Cardiac muscle cell (in vitro differentiated cells and primary cell): Measurements from ENCODE around the gene KLB. TPM values are rescaled to one million over a fixed set of nuclear protein-coding genes. Genes with fewer than 3 reads are reported as not detected.
A peak's percentile ranks its signal among the peaks of the same experiment; 100 is the strongest.

Experiments used
- DNase-seq, 2 donors: peaks; one replicate each; pipeline versions ENCODE4 v3.0.0 to v3.0.0-alpha.2; 2010 to 2017; ENCODE audit warnings: low read depth in 1 of 2, low spot score in 1 of 2
- H3K27ac ChIP-seq: fragments of 200-600 bp; sonication (generic); 2 replicates; pipeline ENCODE4 v1.5.1; 2016
- H3K27me3 ChIP-seq: fragments of 200-600 bp; sonication (generic); 2 replicates; pipeline ENCODE4 v1.6.0; 2016; ENCODE audit warnings: control low read depth
- H3K36me3 ChIP-seq: fragments of 200-600 bp; sonication (generic); 2 replicates; pipeline ENCODE4 v1.5.1; 2016; ENCODE audit warnings: control low read depth
- H3K4me1 ChIP-seq: fragments of 200-600 bp; sonication (generic); 2 replicates; pipeline ENCODE4 v1.8.1; 2017; ENCODE audit warnings: low read depth, mild to moderate bottlenecking, mixed run types
- H3K4me3 ChIP-seq: fragments of 200-600 bp; sonication (generic); 2 replicates; pipeline ENCODE4 v1.5.1; 2016; ENCODE audit warnings: mild to moderate bottlenecking
- H3K9me3 ChIP-seq: fragments of 200-600 bp; sonication (generic); 2 replicates; pipeline ENCODE4 v1.5.1; 2017; ENCODE audit warnings: low read depth, mild to moderate bottlenecking, control low read depth
- CTCF ChIP-seq: IDR thresholded peaks from 2 replicates; pipeline ENCODE4 v1.5.1; 2012; ENCODE audit warnings: low read depth, mild to moderate bottlenecking, low read length
- polyA plus RNA-seq: library from polyadenylated mRNA; unstranded; fragments of >200 nt; fragmentation: Nextera tagmentation; extraction: Ambion mirVana; gene quantifications from 2 replicates; pipeline ENCODE4 v1.2.1, GENCODE V29; 2016
- total RNA-seq: library from RNA; depleted of rRNA; stranded (reverse); fragments of >200 nt; gene quantifications from 2 replicates; pipeline ENCODE4 v1.2.3, GENCODE V29; 2016

The KLB gene
- total and polyA plus RNA-seq, 2 experiments from 2014 or later, result 0.12 TPM; not detected in 1

DNA sequence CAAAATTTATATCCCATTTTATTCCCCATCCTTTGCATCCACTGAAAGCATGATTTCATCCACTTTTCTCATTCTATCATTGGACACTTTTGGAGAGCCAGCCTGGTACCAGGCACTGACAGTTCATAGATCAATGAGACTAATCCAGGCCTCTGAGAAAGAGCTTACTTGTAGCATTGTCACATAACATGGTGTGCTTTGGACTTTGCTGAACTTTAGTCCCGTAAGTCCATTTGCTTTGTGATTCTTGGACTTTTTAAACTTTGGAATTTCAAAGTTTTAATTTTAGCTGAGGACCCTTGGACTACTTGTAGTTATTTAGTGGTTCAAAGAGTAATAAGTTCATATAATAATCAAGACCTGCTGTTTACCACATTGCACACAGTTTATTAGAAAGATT lies 63.7 kb downstream of the KLB start:
- H3K4me3 ChIP-seq, result no peak overlapping the region
- no peaks in the 10 kb centered on the region for H3K4me1 ChIP-seq
- DNase-seq, result no peak
- H3K27me3 ChIP-seq, result no peaks in the 10 kb centered on the region
- H3K9me3 ChIP-seq, result no peaks in the 10 kb centered on the region
- H3K27ac ChIP-seq, result no peak overlapping the region
- peaks cover 11% of the 10 kb centered on the region for H3K36me3 ChIP-seq
- no peak for TF ChIP-seq CTCF

- no peak overlapping the region for H3K27ac ChIP-seq
- no peak overlapping the region for H3K4me3 ChIP-seq
- H3K27me3 ChIP-seq, result no peaks in the 10 kb centered on the region
- peaks cover 11% of the 10 kb centered on the region for H3K36me3 ChIP-seq
- no peaks in the 10 kb centered on the region for H3K4me1 ChIP-seq
- TF ChIP-seq CTCF, result no peak
- peak in 1 of 2 donors; percentile 74 for DNase-seq
- H3K9me3 ChIP-seq, result no peaks in the 10 kb centered on the region
These were observed 65.7 kb downstream of the KLB start for GRCh38 chr4:39472396-39472795.

DNA sequence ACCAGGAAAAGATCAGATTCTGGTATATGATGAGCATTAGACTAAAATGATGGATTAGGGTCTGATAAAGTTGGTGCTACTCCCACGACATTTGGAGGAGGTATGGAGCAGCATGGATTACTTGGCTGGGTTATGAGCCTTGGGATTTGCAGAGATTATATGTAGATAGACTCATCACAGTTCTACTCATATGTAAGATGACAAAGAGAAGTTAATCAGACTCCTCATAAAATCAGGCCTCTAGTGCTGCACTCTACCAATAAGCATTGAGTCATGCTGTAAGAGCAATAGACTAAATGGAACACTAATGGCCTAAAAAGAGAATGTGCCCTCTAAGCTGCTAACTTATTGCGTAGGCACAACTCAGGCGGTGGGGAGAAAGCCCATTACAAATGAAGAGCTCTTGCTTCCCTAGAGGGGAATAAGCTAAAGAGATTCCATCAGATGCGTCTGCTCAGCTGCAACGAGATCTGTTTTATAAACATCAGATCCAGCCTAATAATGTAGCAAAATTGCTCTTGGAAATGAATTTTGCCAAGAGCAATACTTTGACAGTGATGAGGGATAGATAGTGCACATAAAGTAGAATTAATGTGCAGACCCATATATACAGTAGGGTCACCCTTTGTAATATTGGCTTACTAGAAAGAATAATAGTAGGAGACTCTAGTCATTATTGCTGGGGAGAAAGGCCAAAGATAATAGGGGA lies 69.6 kb downstream of the KLB start:
- TF ChIP-seq CTCF, result no peak
- Histone ChIP-seq H3K27me3 (no peaks in the 10 kb centered on the region), H3K4me1 (no peaks in the 10 kb centered on the region), H3K4me3 (no peak overlapping the region), H3K9me3 (no peaks in the 10 kb centered on the region), H3K36me3 (peaks cover 6% of the 10 kb centered on the region), H3K27ac (no peak overlapping the region)
- DNase-seq, result no peak

DNA sequence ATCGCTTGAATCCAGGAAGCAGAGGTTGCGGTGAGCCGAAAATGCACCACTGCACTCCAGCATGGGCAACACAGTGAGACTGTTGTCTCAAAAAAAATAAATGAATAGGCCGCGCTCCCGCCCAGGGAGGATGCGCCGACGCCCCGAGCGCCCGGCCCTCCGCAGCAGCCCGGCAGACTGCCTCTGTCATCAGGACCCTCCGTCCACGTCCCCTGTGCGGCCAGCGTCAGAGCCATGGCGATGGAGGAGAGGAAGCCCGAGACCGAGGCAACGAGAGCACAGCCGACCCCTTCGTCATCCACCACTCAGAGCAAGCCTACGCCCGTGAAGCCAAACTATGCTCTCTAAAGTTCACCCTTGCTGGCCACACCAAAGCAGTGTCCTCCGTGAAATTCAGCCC lies 73.5 kb downstream of the KLB start:
- Histone ChIP-seq H3K4me1 (no peaks in the 10 kb centered on the region), H3K9me3 (no peaks in the 10 kb centered on the region), H3K27ac (no peak overlapping the region), H3K36me3 (no peaks in the 10 kb centered on the region), H3K27me3 (no peaks in the 10 kb centered on the region), H3K4me3 (no peak overlapping the region)
- DNase-seq, result no peak
- TF ChIP-seq CTCF, result no peak

GRCh38 chr4:39480902-39481695 lies 74.4 kb downstream of the KLB start:
- H3K27ac ChIP-seq, result no peak overlapping the region
- H3K4me3 ChIP-seq, result no peak overlapping the region
- H3K36me3 ChIP-seq, result no peaks in the 10 kb centered on the region
- no peaks in the 10 kb centered on the region for H3K9me3 ChIP-seq
- DNase-seq, result no peak
- H3K4me1 ChIP-seq, result no peaks in the 10 kb centered on the region
- no peak for TF ChIP-seq CTCF
- H3K27me3 ChIP-seq, result no peaks in the 10 kb centered on the region
